Stomach (tissue), 4 donors: ENCODE results near the gene MAP3K12.

Source experiments
- POLR2A ChIP-seq, 4 donors: fragments of 450-650 bp; IDR thresholded peaks; one replicate each; pipeline ENCODE4 v1.6.1; 2016; ENCODE audit warnings: antibody characterized with exemption in 4 of 4, control low read depth in 2 of 4, mild to moderate bottlenecking in 1 of 4, moderate library complexity in 1 of 4
- POLR2AphosphoS5 ChIP-seq, 3 donors: sonication (generic); formaldehyde crosslinking; IDR thresholded peaks; one replicate each; pipeline ENCODE4 v1.6.1; 2016; ENCODE audit warnings: antibody characterized with exemption in 3 of 3

GRCh38 chr12:53502983-53503728, 3.9 kb upstream of the MAP3K12 start:
- TF ChIP-seq POLR2AphosphoS5 (IDR thresholded peaks at IDR 0.05) = no peak
- no peak for TF ChIP-seq POLR2A (IDR thresholded peaks at IDR 0.05)
